GM12873 (cell line): ENCODE data around the gene S1PR4.

Experiments
- CTCF ChIP-seq: IDR thresholded peaks from 2 replicates; pipeline ENCODE4 v1.5.1; 2012; ENCODE audit warnings: low read depth, mild to moderate bottlenecking, moderate library complexity, low read length, control low read depth; ENCODE audit not compliant: insufficient read depth; ENCODE audit errors: missing control alignments

The S1PR4 gene

GRCh38 chr19:3190921-3191805, 12.6 kb downstream of the S1PR4 start:
- no peak for TF ChIP-seq CTCF

- no peak for TF ChIP-seq CTCF
Observed at GRCh38 chr19:3192228-3192635, 13.7 kb downstream of the S1PR4 start.

- TF ChIP-seq CTCF: no peak
Observed at GRCh38 chr19:3192684-3193083, 14.1 kb downstream of the S1PR4 start.

GRCh38 chr19:3193256-3194105, 14.9 kb downstream of the S1PR4 start:
- no peak for TF ChIP-seq CTCF

- no peak for TF ChIP-seq CTCF
Observed at GRCh38 chr19:3194106-3195087, 15.8 kb downstream of the S1PR4 start.

GRCh38 chr19:3196064-3196932, 17.7 kb downstream of the S1PR4 start:
- TF ChIP-seq CTCF: no peak
